ENCODE data around the gene GPR39. TPM values are rescaled to one million over a fixed set of nuclear protein-coding genes. Genes with fewer than 3 reads are reported as not detected.

Gene GPR39
- total RNA-seq, 1 experiment from 2014 or later, result 0.50 TPM

DNA sequence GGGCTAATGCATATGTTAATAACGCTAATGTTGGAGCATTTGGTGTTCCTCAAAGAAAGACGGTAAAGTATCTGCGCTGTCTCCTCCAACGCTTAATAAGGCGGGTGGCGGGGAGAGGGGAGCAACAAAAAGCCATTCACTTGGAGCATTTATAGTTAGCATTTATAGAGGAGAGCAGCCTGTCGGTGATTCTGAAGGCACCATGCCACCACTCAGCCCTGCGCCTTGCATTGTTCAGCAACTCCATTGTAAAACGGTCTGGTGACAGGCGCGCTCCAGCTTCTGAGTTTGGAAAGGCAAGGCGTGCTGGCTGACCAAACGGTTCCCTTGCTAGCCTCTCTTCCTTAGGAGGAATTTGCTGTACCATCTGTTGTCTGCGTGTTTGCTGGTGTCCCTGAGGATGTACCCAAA is 169.5 kb downstream of the GPR39 start:
- no peak overlapping the region for H4K8ac ChIP-seq (replicated peaks; ENCODE audit: insufficient read length, low read depth, low read length)
- H4K20me1 ChIP-seq (ENCODE audit: control insufficient read depth, insufficient read depth, insufficient read length), result no peaks in the 10 kb centered on the region
- no peak overlapping the region for H4K5ac ChIP-seq (ENCODE audit: insufficient read length, low read depth, low read length)
- no peak overlapping the region for H3K56ac ChIP-seq (ENCODE audit: insufficient read length, low read depth, low read length)
- TF ChIP-seq CTCF (conservative IDR thresholded peaks at IDR 0.05), result no peak
- H3K4me1 ChIP-seq (ENCODE audit: insufficient read depth, low read length), result peaks cover 10% of the 10 kb centered on the region; the same call in 1 of the 2 replicates
- no peak overlapping the region for H3K4ac ChIP-seq (ENCODE audit: low read depth, low read length)
- no peaks in the 10 kb centered on the region for H3K79me2 ChIP-seq (ENCODE audit: insufficient read depth, low read length)
- no peak overlapping the region for H3K9ac ChIP-seq (ENCODE audit: extremely low read depth, insufficient read length, low read length)
- H3K23me2 ChIP-seq (ENCODE audit: insufficient read length, low read depth, low read length, poor library complexity, severe bottlenecking), result no peaks in the 10 kb centered on the region
- H2BK20ac ChIP-seq (ENCODE audit: low read depth, low read length, poor library complexity, severe bottlenecking), result no peak overlapping the region
- H3K9me3 ChIP-seq (ENCODE audit: control insufficient read depth, low read depth, low read length), result no peaks in the 10 kb centered on the region
- no peak overlapping the region for H2BK5ac ChIP-seq (ENCODE audit: insufficient read length, low read length)
- no peak overlapping the region for H3K23ac ChIP-seq (ENCODE audit: insufficient read length, low read depth, low read length)
- no peak overlapping the region for H3K27ac ChIP-seq (ENCODE audit: insufficient read length, low read depth, low read length)
- no peak overlapping the region for H2BK15ac ChIP-seq (ENCODE audit: low read depth, low read length)
- Mint-ChIP-seq H3K4me3 (no peak overlapping the region), H3K36me3 (ENCODE audit: insufficient read depth in 1 of 3, low read depth in 3 of 3) (peaks cover 0 to 4% (median 3%) of the 10 kb centered on the region in 3 experiments; a peak in 3 of 7 replicates), H3K27ac (no peak overlapping the region), H3K4me1 (peaks cover 40 to 41% of the 10 kb centered on the region in 2 experiments), H3K9me3 (peaks cover 0 to 3% of the 10 kb centered on the region in 2 experiments; a peak in 2 of 5 replicates), H3K27me3 (ENCODE audit: low read depth) (peaks cover 2% of the 10 kb centered on the region; the same call in 1 of the 2 replicates)
- H3T11ph ChIP-seq (ENCODE audit: low read length), result no peak overlapping the region
- no peak overlapping the region for H2BK12ac ChIP-seq (ENCODE audit: insufficient read length, low read depth, low read length)
- H3K18ac ChIP-seq (ENCODE audit: insufficient read length, low read depth, low read length), result no peak overlapping the region
- H3K27me3 ChIP-seq (ENCODE audit: insufficient read depth, low read length), result no peaks in the 10 kb centered on the region
- no peak overlapping the region for H4K91ac ChIP-seq (ENCODE audit: insufficient read length, low read depth, low read length)
- H2BK120ac ChIP-seq (ENCODE audit: low read depth, low read length, poor library complexity, severe bottlenecking), result no peak overlapping the region
- H3K4me2 ChIP-seq (ENCODE audit: insufficient read depth, insufficient read length, low read length), result no peak overlapping the region
- peak overlapping the region; percentile 72; the same call in 1 of the 2 replicates for H3K14ac ChIP-seq (ENCODE audit: insufficient read depth, low read length)
- no peak for DNase-seq
- no peak overlapping the region for H2AK5ac ChIP-seq (ENCODE audit: insufficient read length, low read length)
- no peaks in the 10 kb centered on the region for H3K79me1 ChIP-seq (ENCODE audit: insufficient read depth, low read depth, low read length, poor library complexity, severe bottlenecking)
- no CpG with 5 or more reads among the region's 14 CpGs for WGBS (ENCODE audit: extremely low coverage, insufficient read length, low lambda C conversion rate)
- no peak overlapping the region for H2AFZ ChIP-seq (ENCODE audit: low read length)

All from H9 (cell line).